HK-2 (cell line): ENCODE measurements around the gene CACNA1I.

Experiments used
- DNase-seq: peaks from one replicate; pipeline ENCODE4 v3.0.0-alpha.2; 2018; ENCODE audit not compliant: unreplicated experiment

The CACNA1I gene

GRCh38 chr22:39738746-39739145, 168.2 kb downstream of the CACNA1I start:
- no peak for DNase-seq
